Measurements from ENCODE around the gene NET1. TPM values are rescaled to one million over a fixed set of nuclear protein-coding genes. Genes with fewer than 3 reads are reported as not detected.

The NET1 gene
- polyA plus RNA-seq, 3 donors from 2014 or later: 1.5 to 2.3 (median 2.3) TPM

DNA sequence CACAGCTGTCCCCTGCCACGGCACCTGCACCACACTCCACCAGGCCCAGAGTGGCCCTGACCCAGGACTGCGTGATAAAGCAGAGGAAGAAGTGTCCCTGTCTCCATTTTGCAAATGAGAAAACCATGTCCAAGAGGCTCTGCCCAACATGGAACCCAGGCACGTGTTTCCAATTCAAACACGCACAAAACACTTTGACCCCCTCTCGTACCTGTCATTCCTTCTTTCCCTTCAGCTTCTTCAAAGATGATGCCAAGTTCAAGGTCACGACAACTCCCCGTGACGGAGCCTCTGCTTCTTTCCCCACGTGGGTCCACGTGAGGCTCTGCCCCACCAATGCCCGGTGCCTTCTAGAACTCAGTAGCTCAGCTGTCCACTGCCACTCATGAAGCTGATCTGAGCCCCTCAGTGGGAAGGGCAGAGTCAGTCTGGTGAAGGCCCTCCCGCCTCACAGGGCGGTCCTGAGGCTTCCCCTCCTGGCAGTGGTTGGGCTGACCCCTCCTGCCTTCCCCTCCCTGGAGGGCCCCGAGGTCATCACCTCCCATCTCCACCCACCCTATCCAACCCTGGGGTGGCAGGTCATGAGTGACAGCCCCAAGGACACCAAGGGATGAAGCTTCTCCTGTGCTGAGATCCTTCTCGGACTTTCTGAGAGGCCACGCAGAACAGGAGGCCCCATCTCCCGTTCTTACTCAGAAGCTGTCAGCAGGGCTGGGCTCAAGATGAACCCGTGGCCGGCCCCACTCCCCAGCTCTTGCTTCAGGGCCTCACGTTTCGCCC lies 68.0 kb downstream of the NET1 start:
- Mint-ChIP-seq H3K27me3 (ENCODE audit: low read depth in 3 of 3) (peaks cover 3 to 9% (median 6%) of the 10 kb centered on the region in 3 donors), H3K4me1 (no peaks in the 10 kb centered on the region), H3K27ac (no peak overlapping the region), H3K4me3 (no peak overlapping the region), H3K9me3 (no peaks in the 10 kb centered on the region), H3K36me3 (no peaks in the 10 kb centered on the region)
- no peak for DNase-seq

DNA sequence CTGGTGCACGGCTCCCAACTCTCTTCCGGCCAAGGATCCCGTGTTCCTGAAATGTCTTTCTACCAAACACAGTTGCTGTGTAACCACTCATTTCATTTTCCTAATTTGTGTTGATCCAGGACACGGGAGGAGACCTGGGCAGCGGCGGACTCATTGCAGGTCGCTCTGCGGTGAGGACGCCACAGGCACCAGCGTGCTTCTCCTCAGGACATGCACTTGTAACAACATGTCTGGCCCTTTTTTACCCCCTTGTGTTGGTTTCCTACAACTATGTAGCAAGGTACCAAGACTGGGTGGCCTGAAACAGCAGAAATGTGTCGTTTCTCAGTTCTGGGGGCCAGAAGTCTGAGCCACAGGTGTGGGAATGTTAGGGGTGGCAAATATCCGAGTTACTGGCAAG lies 68.8 kb downstream of the NET1 start:
- Mint-ChIP-seq H3K9me3 (no peaks in the 10 kb centered on the region), H3K4me3 (no peak overlapping the region), H3K4me1 (no peaks in the 10 kb centered on the region), H3K27ac (no peak overlapping the region), H3K27me3 (ENCODE audit: low read depth in 3 of 3) (peaks cover 3 to 9% (median 6%) of the 10 kb centered on the region in 3 donors), H3K36me3 (no peaks in the 10 kb centered on the region)
- DNase-seq: no peak

GRCh38 chr10:5482016-5482415 lies 69.7 kb downstream of the NET1 start:
- Mint-ChIP-seq H3K9me3 (no peaks in the 10 kb centered on the region), H3K36me3 (no peaks in the 10 kb centered on the region), H3K4me1 (no peaks in the 10 kb centered on the region), H3K27ac (no peak overlapping the region), H3K4me3 (no peak overlapping the region), H3K27me3 (ENCODE audit: low read depth in 3 of 3) (peaks cover 3 to 7% (median 5%) of the 10 kb centered on the region in 3 donors)
- no peak for DNase-seq

DNA sequence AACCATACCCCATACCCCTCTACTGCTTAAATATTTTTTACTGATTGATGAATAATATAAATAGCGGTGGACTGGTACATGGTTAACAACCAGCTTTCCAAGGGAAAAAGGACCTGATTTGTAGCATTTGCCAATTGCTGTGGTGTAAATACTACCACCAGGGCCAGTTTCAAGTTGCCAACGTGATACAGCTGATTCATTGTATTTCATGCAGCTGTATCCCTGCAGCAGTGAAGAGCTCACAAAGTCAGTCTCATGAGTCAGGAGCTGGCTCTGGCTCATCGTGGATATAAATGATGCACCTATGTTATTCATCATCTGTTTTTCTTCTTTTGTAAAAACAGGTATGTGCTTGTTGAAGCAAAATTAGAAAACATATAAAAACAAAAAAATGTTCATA lies 71.8 kb downstream of the NET1 start:
- no peak overlapping the region for H3K4me3 Mint-ChIP-seq
- no peaks in the 10 kb centered on the region for H3K9me3 Mint-ChIP-seq
- no peak for DNase-seq
- H3K27me3 Mint-ChIP-seq (ENCODE audit: low read depth in 3 of 3): peaks cover 3 to 5% (median 4%) of the 10 kb centered on the region in 3 donors
- no peaks in the 10 kb centered on the region for H3K4me1 Mint-ChIP-seq
- H3K27ac Mint-ChIP-seq: no peak overlapping the region
- H3K36me3 Mint-ChIP-seq: no peaks in the 10 kb centered on the region

GRCh38 chr10:5485290-5485689 lies 72.9 kb downstream of the NET1 start:
- Mint-ChIP-seq H3K27ac (no peak overlapping the region), H3K27me3 (ENCODE audit: low read depth in 3 of 3) (peaks cover 2 to 6% (median 5%) of the 10 kb centered on the region in 3 donors), H3K9me3 (no peaks in the 10 kb centered on the region), H3K36me3 (no peaks in the 10 kb centered on the region), H3K4me1 (no peaks in the 10 kb centered on the region), H3K4me3 (no peak overlapping the region)
- DNase-seq: no peak

DNA sequence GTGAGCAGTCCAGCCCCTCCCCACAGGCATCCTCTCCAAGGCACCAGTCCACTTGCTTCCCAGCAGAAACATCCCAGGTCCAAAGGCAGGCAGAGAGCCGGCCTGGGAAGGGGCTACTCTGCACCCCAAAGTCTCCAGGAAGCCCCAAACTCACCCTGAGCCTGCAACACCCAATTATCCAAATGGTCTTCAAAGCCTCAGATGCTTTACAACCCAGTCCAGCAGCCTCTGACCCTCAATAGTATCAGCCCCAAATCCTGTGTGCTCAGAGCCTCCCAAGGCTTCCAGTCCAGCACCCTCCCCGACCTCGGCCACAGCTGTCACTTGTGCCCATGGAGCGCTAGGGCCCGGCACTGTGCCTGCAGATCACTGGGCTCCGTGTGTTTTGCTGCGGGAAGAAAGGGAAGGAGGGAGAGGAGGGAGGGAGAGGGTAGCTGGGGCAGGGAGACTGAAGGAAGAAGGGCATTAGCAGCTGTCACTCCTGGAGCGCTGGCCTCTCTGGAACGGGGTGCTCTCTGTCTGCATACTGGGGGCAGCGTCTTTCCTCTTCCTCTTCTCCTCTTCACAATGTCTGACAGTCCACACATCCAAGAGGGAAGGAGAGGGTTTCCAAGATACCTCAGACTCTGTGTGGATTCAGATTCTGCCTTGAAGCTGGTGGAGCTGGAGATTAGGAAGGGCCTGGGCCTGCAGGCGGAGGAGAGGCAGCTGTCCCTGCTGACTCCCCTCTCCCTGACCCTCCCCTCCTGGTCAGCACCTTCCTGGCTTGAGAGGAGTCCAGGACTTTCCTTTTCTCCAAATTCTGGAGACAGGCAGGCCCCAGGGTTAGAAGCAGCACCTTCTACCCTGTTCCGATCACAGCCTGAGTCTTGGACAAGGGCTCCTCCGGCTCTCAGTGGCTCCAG lies 73.8 kb downstream of the NET1 start:
- DNase-seq: no peak
- no peaks in the 10 kb centered on the region for H3K4me1 Mint-ChIP-seq
- no peak overlapping the region for H3K4me3 Mint-ChIP-seq
- H3K27me3 Mint-ChIP-seq (ENCODE audit: low read depth in 3 of 3): peaks cover 1 to 6% (median 5%) of the 10 kb centered on the region in 3 donors
- no peak overlapping the region for H3K27ac Mint-ChIP-seq
- no peaks in the 10 kb centered on the region for H3K9me3 Mint-ChIP-seq
- H3K36me3 Mint-ChIP-seq: no peaks in the 10 kb centered on the region

DNA sequence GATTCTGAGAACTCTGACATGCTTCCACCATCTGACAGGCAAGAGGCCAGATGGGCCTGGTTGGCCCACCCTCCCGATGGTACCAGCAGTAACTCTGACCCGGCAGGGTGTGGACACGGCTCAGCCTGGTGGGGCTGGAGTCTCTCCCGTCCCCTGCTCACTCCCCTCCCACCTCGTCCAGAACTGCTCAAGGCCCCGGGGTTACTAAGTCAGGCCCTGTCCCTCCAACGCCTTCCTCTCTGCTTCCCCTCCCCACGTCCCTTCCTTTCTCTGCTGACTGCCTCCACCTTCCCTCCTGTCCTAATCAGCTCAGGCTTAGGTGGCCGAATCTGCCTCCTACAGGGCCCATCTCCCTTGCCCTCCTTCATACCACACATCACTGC lies 74.5 kb downstream of the NET1 start:
- H3K36me3 Mint-ChIP-seq: no peaks in the 10 kb centered on the region
- peaks cover 1 to 5% (median 4%) of the 10 kb centered on the region in 3 donors for H3K27me3 Mint-ChIP-seq (ENCODE audit: low read depth in 3 of 3)

GRCh38 chr10:5488272-5489161 lies 76.2 kb downstream of the NET1 start:
- Mint-ChIP-seq H3K4me1 (no peaks in the 10 kb centered on the region), H3K27me3 (ENCODE audit: low read depth in 3 of 3) (peaks cover 0 to 3% (median 2%) of the 10 kb centered on the region in 3 donors), H3K4me3 (no peak overlapping the region), H3K27ac (no peak overlapping the region), H3K9me3 (no peaks in the 10 kb centered on the region), H3K36me3 (no peaks in the 10 kb centered on the region)
- DNase-seq: no peak

More for the DNA sequence above, 74.5 kb downstream of the NET1 start:
- H3K27ac Mint-ChIP-seq: no peak overlapping the region
- no peaks in the 10 kb centered on the region for H3K9me3 Mint-ChIP-seq
- no peak overlapping the region for H3K4me3 Mint-ChIP-seq
- no peak for DNase-seq
- no peaks in the 10 kb centered on the region for H3K4me1 Mint-ChIP-seq

DNA sequence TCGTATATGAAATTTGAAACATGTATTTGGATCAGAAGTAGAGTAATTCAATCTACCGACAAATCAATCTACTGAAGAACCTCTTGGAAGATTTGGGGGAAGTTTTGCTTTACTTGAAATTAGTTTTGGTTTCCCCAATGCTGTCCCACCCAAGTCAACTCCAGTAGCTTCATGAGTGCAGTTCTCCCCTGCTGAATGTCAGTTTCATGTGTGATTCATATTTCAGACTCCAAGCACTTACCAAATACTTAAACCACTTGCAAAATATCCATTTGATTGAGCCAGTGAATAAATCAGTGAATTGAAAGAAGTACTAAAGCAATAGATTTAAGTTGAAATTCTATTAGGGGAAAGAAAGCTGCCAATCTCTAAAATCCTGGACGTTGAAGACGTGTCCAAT lies 77.7 kb downstream of the NET1 start:
- Mint-ChIP-seq H3K27ac (no peak overlapping the region), H3K4me1 (no peaks in the 10 kb centered on the region), H3K36me3 (no peaks in the 10 kb centered on the region), H3K4me3 (no peak overlapping the region), H3K27me3 (ENCODE audit: low read depth in 3 of 3) (peaks cover 0 to 3% (median 2%) of the 10 kb centered on the region in 3 donors), H3K9me3 (no peaks in the 10 kb centered on the region)
- DNase-seq: no peak

- Mint-ChIP-seq H3K27ac (no peak overlapping the region), H3K36me3 (no peaks in the 10 kb centered on the region), H3K4me1 (no peaks in the 10 kb centered on the region), H3K27me3 (ENCODE audit: low read depth in 3 of 3) (peaks cover 0 to 5% (median 1%) of the 10 kb centered on the region in 3 donors), H3K9me3 (no peaks in the 10 kb centered on the region), H3K4me3 (no peak overlapping the region)
- no peak for DNase-seq
These were observed 78.5 kb downstream of the NET1 start for GRCh38 chr10:5490698-5491464.

DNA sequence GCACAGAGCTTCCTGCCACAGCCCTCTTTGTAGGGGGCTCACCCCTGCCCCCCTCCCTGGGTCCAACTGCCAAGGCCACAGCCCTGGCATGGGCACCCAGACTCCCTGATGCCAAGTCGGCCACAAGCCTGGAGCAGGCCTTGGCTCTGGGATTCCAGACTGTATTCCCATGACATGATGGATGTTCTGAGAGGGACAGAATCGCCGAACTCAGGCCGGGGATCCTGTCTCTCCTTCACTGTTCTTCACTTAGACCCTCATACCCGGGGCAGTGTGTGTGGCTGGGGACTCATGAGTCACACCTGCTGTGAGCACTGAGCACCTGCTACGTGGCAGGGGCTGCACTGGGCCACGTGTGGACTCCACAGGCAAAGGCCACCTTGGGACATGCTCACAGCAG lies 79.1 kb downstream of the NET1 start:
- Mint-ChIP-seq H3K27ac (no peak overlapping the region), H3K4me3 (no peak overlapping the region)

GRCh38 chr10:5492322-5492855 lies 80.0 kb downstream of the NET1 start:
- no peaks in the 10 kb centered on the region for H3K36me3 Mint-ChIP-seq
- no peak for DNase-seq
- peak overlapping the region in 1 of 6 donors; percentile 22 for H3K27ac Mint-ChIP-seq
- no peaks in the 10 kb centered on the region for H3K4me1 Mint-ChIP-seq
- no peaks in the 10 kb centered on the region for H3K9me3 Mint-ChIP-seq
- peaks cover 0 to 5% (median 1%) of the 10 kb centered on the region in 3 donors for H3K27me3 Mint-ChIP-seq (ENCODE audit: low read depth in 3 of 3)
- H3K4me3 Mint-ChIP-seq: no peak overlapping the region

More for the DNA sequence above, 79.1 kb downstream of the NET1 start:
- H3K27me3 Mint-ChIP-seq (ENCODE audit: low read depth in 3 of 3): peaks cover 0 to 5% (median 1%) of the 10 kb centered on the region in 3 donors
- H3K36me3 Mint-ChIP-seq: no peaks in the 10 kb centered on the region
- DNase-seq: no peak
- no peaks in the 10 kb centered on the region for H3K9me3 Mint-ChIP-seq
- H3K4me1 Mint-ChIP-seq: no peaks in the 10 kb centered on the region

Data from immature natural killer cell (primary cell).